Endothelial cell of umbilical vein (primary cell): Measurements from ENCODE around the gene RBM20.

Source experiments
- EZH2 ChIP-seq: IDR thresholded peaks from 2 replicates; pipeline ENCODE4 v1.6.1; 2012; ENCODE audit warnings: borderline replicate concordance, low read depth, mild to moderate bottlenecking, moderate library complexity, low read length, inconsistent platforms; ENCODE audit not compliant: severe bottlenecking
- POLR2A ChIP-seq: IDR thresholded peaks from 2 replicates; pipeline ENCODE4 v1.6.1; 2012; ENCODE audit warnings: low read depth, mild to moderate bottlenecking, control low read depth, low read length
- POLR2AphosphoS5 ChIP-seq: IDR thresholded peaks from 2 replicates; pipeline ENCODE4 v1.6.1; 2012; ENCODE audit warnings: low read depth, mild to moderate bottlenecking, control low read depth, low read length, moderate library complexity; ENCODE audit not compliant: insufficient read depth
- TF ChIP-seq, protein P1 (sequence below), 2 donors: IDR thresholded peaks; 1 replicate in 1 of 2; 2 replicates in 1 of 2; pipeline ENCODE4 v1.5.1; 2011; ENCODE audit warnings: low read length in 2 of 2, mild to moderate bottlenecking in 2 of 2, moderate library complexity in 2 of 2, control low read depth in 1 of 2, inconsistent platforms in 1 of 2, low read depth in 1 of 2; ENCODE audit not compliant: insufficient read depth in 1 of 2; ENCODE audit errors: extremely low read depth in 1 of 2

DNA sequence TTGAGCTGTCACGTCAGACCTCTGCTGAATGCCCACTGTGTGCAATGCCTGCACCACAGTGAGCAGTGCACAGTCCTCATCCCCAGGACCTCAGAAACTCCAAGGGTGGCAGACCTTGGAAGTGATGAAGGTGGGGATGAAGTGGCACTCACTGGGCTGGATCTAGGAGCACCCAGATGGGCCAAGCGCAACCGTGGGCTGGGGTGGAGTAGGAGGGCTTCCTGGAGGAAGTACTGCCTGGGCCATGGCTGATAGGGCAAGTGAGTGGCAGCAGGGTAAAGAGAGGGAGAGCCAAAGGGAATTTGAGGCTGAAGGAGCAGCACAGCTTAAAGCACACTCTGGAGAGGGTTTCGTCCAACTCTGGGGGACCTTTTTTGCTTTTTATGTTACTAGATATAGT, 52.3 kb downstream of the RBM20 start:
- TF ChIP-seq POLR2AphosphoS5 = no peak
- TF ChIP-seq, protein P1, sequence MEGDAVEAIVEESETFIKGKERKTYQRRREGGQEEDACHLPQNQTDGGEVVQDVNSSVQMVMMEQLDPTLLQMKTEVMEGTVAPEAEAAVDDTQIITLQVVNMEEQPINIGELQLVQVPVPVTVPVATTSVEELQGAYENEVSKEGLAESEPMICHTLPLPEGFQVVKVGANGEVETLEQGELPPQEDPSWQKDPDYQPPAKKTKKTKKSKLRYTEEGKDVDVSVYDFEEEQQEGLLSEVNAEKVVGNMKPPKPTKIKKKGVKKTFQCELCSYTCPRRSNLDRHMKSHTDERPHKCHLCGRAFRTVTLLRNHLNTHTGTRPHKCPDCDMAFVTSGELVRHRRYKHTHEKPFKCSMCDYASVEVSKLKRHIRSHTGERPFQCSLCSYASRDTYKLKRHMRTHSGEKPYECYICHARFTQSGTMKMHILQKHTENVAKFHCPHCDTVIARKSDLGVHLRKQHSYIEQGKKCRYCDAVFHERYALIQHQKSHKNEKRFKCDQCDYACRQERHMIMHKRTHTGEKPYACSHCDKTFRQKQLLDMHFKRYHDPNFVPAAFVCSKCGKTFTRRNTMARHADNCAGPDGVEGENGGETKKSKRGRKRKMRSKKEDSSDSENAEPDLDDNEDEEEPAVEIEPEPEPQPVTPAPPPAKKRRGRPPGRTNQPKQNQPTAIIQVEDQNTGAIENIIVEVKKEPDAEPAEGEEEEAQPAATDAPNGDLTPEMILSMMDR (IDR thresholded peaks at IDR 0.05; ENCODE audit: extremely low read depth in 1 of 2, insufficient read depth in 1 of 2, low read depth in 1 of 2, low read length in 2 of 2) = no peak
- no peak for TF ChIP-seq EZH2
- no peak for TF ChIP-seq POLR2A
